Esophagus muscularis mucosa (tissue), 4 donors: ENCODE results near the gene CCL5. TPM values are rescaled to one million over a fixed set of nuclear protein-coding genes. Genes with fewer than 3 reads are reported as not detected.

Experiments
- DNase-seq: peaks from one replicate; pipeline ENCODE4 v3.0.0-alpha.2; 2017; ENCODE audit errors: extremely low spot score
- H3K27ac ChIP-seq, 4 donors: fragments of 200-600 bp; sonication (generic); replicated peaks in 1 of 4; 1 replicate in 3 of 4; 2 replicates in 1 of 4; pipeline ENCODE4 v1.5.1; 2016 to 2019; ENCODE audit warnings: mild to moderate bottlenecking in 1 of 4
- H3K27me3 ChIP-seq, 4 donors: fragments of 200-600 bp; sonication (generic); one replicate each; pipeline versions ENCODE4 v1.5.1 to v1.6.0; 2016 to 2019
- H3K36me3 ChIP-seq, 4 donors: fragments of 200-600 bp; sonication (generic); one replicate each; pipeline ENCODE4 v1.5.1; 2016 to 2019
- H3K4me1 ChIP-seq, 4 donors: fragments of 200-600 bp; sonication (generic); one replicate each; pipeline ENCODE4 v1.5.1; 2016 to 2019
- H3K4me3 ChIP-seq, 4 donors: fragments of 200-600 bp; sonication (generic); 1 replicate in 2 of 4; 2 replicates in 2 of 4; pipeline ENCODE4 v1.5.1; 2016 to 2019; ENCODE audit warnings: mild to moderate bottlenecking in 4 of 4, moderate library complexity in 1 of 4
- H3K9me3 ChIP-seq, 4 donors: fragments of 200-600 bp; sonication (generic); 1 replicate in 3 of 4; 2 replicates in 1 of 4; pipeline ENCODE4 v1.5.1; 2016 to 2019
- EP300 ChIP-seq: sonication (generic); formaldehyde crosslinking; IDR thresholded peaks from one replicate; pipeline ENCODE4 v1.6.1; 2017; ENCODE audit warnings: antibody characterized with exemption
- POLR2A ChIP-seq: fragments of 450-650 bp; IDR thresholded peaks from one replicate; pipeline ENCODE4 v1.6.1; 2017; ENCODE audit warnings: antibody characterized with exemption, moderate library complexity, mild to moderate bottlenecking, low read depth
- POLR2AphosphoS5 ChIP-seq, 2 donors: sonication (generic); formaldehyde crosslinking; IDR thresholded peaks; one replicate each; pipeline ENCODE4 v1.6.1; 2017; ENCODE audit warnings: antibody characterized with exemption in 2 of 2
- WGBS: methylation state at CpG from one replicate; pipeline ENCODE4 v1.1.5; 2018; 5-methylcytosine and 5-hydroxymethylcytosine counted together
- intact Hi-C: fragments of 100-400 bp; cut with DNase I; formaldehyde crosslinking; loops from one replicate; pipeline ENCODE4 v1.15.1; 2023
- total RNA-seq, 4 donors: library from RNA; depleted of rRNA; stranded (reverse); fragments of >200 nt; gene quantifications; one replicate each; pipeline versions ENCODE4 v1.1.0 to v1.2.1, GENCODE V29; 2016
- TF ChIP-seq, protein P1 (sequence below), 3 experiments: fragments of 200-600 bp in 2 of 3; fragments of 450-650 bp in 1 of 3; sonication (generic) in 2 of 3; IDR thresholded peaks; one replicate each; pipeline ENCODE4 v1.5.1; 2017 to 2019; ENCODE audit warnings: antibody characterized with exemption in 3 of 3, mild to moderate bottlenecking in 2 of 3, moderate library complexity in 1 of 3

The CCL5 gene
- total RNA-seq, 4 donors from 2014 or later = 1.6 to 11.3 (median 2.2) TPM

DNA sequence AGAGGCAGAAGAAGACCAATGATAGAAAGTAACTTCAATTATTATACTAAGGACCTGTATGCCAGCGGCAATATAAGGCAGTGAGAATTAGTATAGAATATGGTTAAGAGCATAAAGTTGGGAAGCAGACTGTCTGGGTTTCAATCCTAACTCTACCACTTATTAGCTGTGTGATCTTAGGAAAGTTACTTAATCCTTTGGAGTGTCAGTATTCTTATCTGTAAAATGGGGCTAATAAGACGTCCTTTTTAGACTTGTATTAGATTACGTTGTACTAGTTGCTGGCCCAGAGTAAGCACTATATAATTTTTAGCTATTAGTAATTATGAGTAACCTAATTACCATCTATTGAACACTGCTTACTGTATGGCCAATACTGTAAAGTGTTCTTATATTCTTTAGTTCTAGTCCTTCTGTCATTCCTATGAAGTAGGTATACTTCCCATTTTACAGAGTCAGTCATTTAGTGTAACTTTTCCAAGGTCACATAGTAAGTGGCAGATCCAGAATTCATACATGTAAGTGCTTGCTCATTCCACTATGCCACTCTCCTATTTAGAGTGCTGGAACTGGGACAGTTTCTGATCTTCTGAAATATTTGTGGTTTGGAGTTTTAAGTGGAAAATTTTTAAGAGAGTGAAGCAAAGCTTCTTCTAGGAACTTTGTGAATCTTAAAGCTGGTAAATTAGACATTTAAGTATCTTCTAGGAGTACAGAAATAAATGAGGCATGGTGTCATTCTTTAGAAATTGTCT, 33.9 kb downstream of the CCL5 start:
- H3K27ac ChIP-seq = no peak overlapping the region
- peaks cover 58 to 97% (median 97%) of the 10 kb centered on the region in 4 donors for H3K36me3 ChIP-seq
- intact Hi-C loops = no loop called here

GRCh38 chr17:35844547-35844946, 35.6 kb downstream of the CCL5 start:
- TF ChIP-seq POLR2A (no peak), EP300 (no peak), POLR2AphosphoS5 (IDR thresholded peaks at IDR 0.05) (no peak)
- TF ChIP-seq, protein P1, sequence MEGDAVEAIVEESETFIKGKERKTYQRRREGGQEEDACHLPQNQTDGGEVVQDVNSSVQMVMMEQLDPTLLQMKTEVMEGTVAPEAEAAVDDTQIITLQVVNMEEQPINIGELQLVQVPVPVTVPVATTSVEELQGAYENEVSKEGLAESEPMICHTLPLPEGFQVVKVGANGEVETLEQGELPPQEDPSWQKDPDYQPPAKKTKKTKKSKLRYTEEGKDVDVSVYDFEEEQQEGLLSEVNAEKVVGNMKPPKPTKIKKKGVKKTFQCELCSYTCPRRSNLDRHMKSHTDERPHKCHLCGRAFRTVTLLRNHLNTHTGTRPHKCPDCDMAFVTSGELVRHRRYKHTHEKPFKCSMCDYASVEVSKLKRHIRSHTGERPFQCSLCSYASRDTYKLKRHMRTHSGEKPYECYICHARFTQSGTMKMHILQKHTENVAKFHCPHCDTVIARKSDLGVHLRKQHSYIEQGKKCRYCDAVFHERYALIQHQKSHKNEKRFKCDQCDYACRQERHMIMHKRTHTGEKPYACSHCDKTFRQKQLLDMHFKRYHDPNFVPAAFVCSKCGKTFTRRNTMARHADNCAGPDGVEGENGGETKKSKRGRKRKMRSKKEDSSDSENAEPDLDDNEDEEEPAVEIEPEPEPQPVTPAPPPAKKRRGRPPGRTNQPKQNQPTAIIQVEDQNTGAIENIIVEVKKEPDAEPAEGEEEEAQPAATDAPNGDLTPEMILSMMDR (IDR thresholded peaks at IDR 0.05) = no peak
- no peak for DNase-seq
- peaks cover 75 to 100% (median 99%) of the 10 kb centered on the region in 4 donors for H3K36me3 ChIP-seq
- no peaks in the 10 kb centered on the region for H3K27me3 ChIP-seq
- 96% methylated on average over 19 of the region's 19 CpGs for whole genome bisulfite sequencing
- no peak overlapping the region for H3K4me3 ChIP-seq
- intact Hi-C loops = no loop called here
- no peak overlapping the region for H3K27ac ChIP-seq
- no peaks in the 10 kb centered on the region for H3K9me3 ChIP-seq
- H3K4me1 ChIP-seq = peaks cover 0 to 3% (median 0%) of the 10 kb centered on the region in 4 donors

More for the DNA sequence above, 33.9 kb downstream of the CCL5 start:
- no peaks in the 10 kb centered on the region for H3K9me3 ChIP-seq
- peaks cover 0 to 3% (median 0%) of the 10 kb centered on the region in 4 donors for H3K4me1 ChIP-seq
- H3K4me3 ChIP-seq = no peak overlapping the region
- DNase-seq = no peak
- H3K27me3 ChIP-seq = no peaks in the 10 kb centered on the region
- TF ChIP-seq, protein P1 (IDR thresholded peaks at IDR 0.05) = no peak
- TF ChIP-seq EP300 (no peak), POLR2AphosphoS5 (IDR thresholded peaks at IDR 0.05) (no peak), POLR2A (no peak)
- 92% methylated on average over 3 of the region's 3 CpGs for WGBS

- intact Hi-C loops = no loop called here
- peaks cover 81 to 100% (median 98%) of the 10 kb centered on the region in 4 donors for H3K36me3 ChIP-seq
Observed at GRCh38 chr17:35843698-35844097, 36.5 kb downstream of the CCL5 start.

GRCh38 chr17:35842239-35842638, 37.9 kb downstream of the CCL5 start:
- Histone ChIP-seq H3K9me3 (no peaks in the 10 kb centered on the region), H3K4me3 (no peak overlapping the region), H3K27ac (no peak overlapping the region), H3K4me1 (peaks cover 0 to 2% (median 0%) of the 10 kb centered on the region in 4 donors), H3K36me3 (peaks cover 91 to 100% (median 98%) of the 10 kb centered on the region in 4 donors), H3K27me3 (no peaks in the 10 kb centered on the region)
- TF ChIP-seq EP300 (no peak), POLR2A (no peak), POLR2AphosphoS5 (IDR thresholded peaks at IDR 0.05) (no peak)
- TF ChIP-seq, protein P1 (IDR thresholded peaks at IDR 0.05) = no peak
- intact Hi-C loops = no loop called here
- DNase-seq = no peak
- 97% methylated on average over 5 of the region's 5 CpGs for WGBS

More at GRCh38 chr17:35843698-35844097, 36.5 kb downstream of the CCL5 start:
- 95% methylated on average over 2 of the region's 2 CpGs for WGBS
- no peak overlapping the region for H3K27ac ChIP-seq
- no peaks in the 10 kb centered on the region for H3K9me3 ChIP-seq
- no peak overlapping the region for H3K4me3 ChIP-seq
- DNase-seq = no peak
- H3K4me1 ChIP-seq = peaks cover 0 to 3% (median 0%) of the 10 kb centered on the region in 4 donors
- no peaks in the 10 kb centered on the region for H3K27me3 ChIP-seq
- TF ChIP-seq, protein P1 (IDR thresholded peaks at IDR 0.05) = no peak
- TF ChIP-seq POLR2AphosphoS5 (IDR thresholded peaks at IDR 0.05) (no peak), EP300 (no peak), POLR2A (no peak)
